Activated naive CD8-positive, alpha-beta T cell treated with anti-CD3 and anti-CD28 coated beads, Interleukin-2, amount 10 ng/mL, durations not matched to agents 7 days and 5 days (primary cell): ENCODE data around the gene SENP6. TPM values are rescaled to one million over a fixed set of nuclear protein-coding genes. Genes with fewer than 3 reads are reported as not detected.
"Not testable (repeated sequence)": the region's sequence is repeated elsewhere in the genome, so short reads cannot be mapped to it uniquely, and the experiment has no call there.

Source experiments
- ATAC-seq: fragments of 150-1000 bp; cut with Tn5 transposase; one replicate; pipeline ENCODE4 v1.10.0; 2021; ENCODE audit warnings: low read depth, moderate library complexity
- POLR2A ChIA-PET: fragments of 350-600 bp; sonication (Branson Sonifier 250); formaldehyde crosslinking; loops from one replicate; lab custom pipeline; 2021; ENCODE audit warnings: antibody characterized with exemption; lab: Charles Lee
- DNase-seq: peaks from one replicate; pipeline ENCODE4 v3.0.0; 2021
- H3K27ac Mint-ChIP-seq: one replicate; pipeline ENCODE4 v1.8.0; 2022; ENCODE audit warnings: mild to moderate bottlenecking, mixed read lengths
- H3K27me3 Mint-ChIP-seq: one replicate; pipeline ENCODE4 v1.8.0; 2022; ENCODE audit warnings: mild to moderate bottlenecking, moderate library complexity, mixed read lengths
- H3K36me3 Mint-ChIP-seq: one replicate; pipeline ENCODE4 v1.8.0; 2021; ENCODE audit warnings: mild to moderate bottlenecking, mixed read lengths
- H3K4me1 Mint-ChIP-seq: one replicate; pipeline ENCODE4 v1.8.0; 2021; ENCODE audit warnings: mixed read lengths
- H3K4me3 Mint-ChIP-seq: one replicate; pipeline ENCODE4 v1.8.0; 2022; ENCODE audit warnings: mild to moderate bottlenecking, moderate library complexity, mixed read lengths
- H3K9me3 Mint-ChIP-seq: one replicate; pipeline ENCODE4 v1.8.0; 2021; ENCODE audit warnings: mixed read lengths
- total RNA-seq, 2 experiments: library from RNA; stranded (reverse); gene quantifications; one replicate each; pipeline ENCODE4 v1.2.3, GENCODE V29; 2021

The SENP6 gene
- total RNA-seq, 2 experiments from 2014 or later: 83.7 to 97.0 TPM

- H3K27ac Mint-ChIP-seq, H3K9me3 Mint-ChIP-seq, ATAC-seq, H3K27me3 Mint-ChIP-seq, DNase-seq, H3K4me1 Mint-ChIP-seq, H3K4me3 Mint-ChIP-seq: not testable (repeated sequence)
- POLR2A ChIA-PET: interaction anchor here (0.8 kb wide), 1 partner anchor 10 kb away, joined by 3 read pairs; no protein-coding TSS in a partner anchor
- peaks cover 20% of the 10 kb centered on the region for H3K36me3 Mint-ChIP-seq
Measured at GRCh38 chr6:75708334-75708733, 106.7 kb downstream of the SENP6 start.

- Mint-ChIP-seq H3K4me3 (no peak overlapping the region), H3K4me1 (peaks cover 3% of the 10 kb centered on the region), H3K36me3 (peaks cover 22% of the 10 kb centered on the region), H3K9me3 (no peaks in the 10 kb centered on the region), H3K27ac (no peak overlapping the region), H3K27me3 (no peaks in the 10 kb centered on the region)
- ATAC-seq (no peak), DNase-seq (no peak)
- POLR2A ChIA-PET: no interaction called here
Measured at GRCh38 chr6:75711173-75711572, 109.5 kb downstream of the SENP6 start.

GRCh38 chr6:75719133-75719532 lies 117.5 kb downstream of the SENP6 start:
- DNase-seq (no peak), ATAC-seq (no peak)
- Mint-ChIP-seq H3K36me3 (peaks cover 9% of the 10 kb centered on the region), H3K9me3 (no peaks in the 10 kb centered on the region), H3K27ac (no peak overlapping the region), H3K27me3 (no peaks in the 10 kb centered on the region), H3K4me3 (no peak overlapping the region), H3K4me1 (no peaks in the 10 kb centered on the region)
- POLR2A ChIA-PET: no interaction called here

- no peak for ATAC-seq
- Mint-ChIP-seq H3K27me3 (no peaks in the 10 kb centered on the region), H3K9me3 (no peaks in the 10 kb centered on the region), H3K4me1 (no peaks in the 10 kb centered on the region), H3K27ac (no peak overlapping the region), H3K4me3 (no peak overlapping the region), H3K36me3 (no peaks in the 10 kb centered on the region)
- POLR2A ChIA-PET: no interaction called here
- DNase-seq: no peak
Measured at GRCh38 chr6:75723382-75723781, 121.7 kb downstream of the SENP6 start.

- POLR2A ChIA-PET: no interaction called here
- no peak overlapping the region for H3K27ac Mint-ChIP-seq
- no peak for ATAC-seq
- peaks cover 5% of the 10 kb centered on the region for H3K27me3 Mint-ChIP-seq
- H3K9me3 Mint-ChIP-seq: no peaks in the 10 kb centered on the region
- no peaks in the 10 kb centered on the region for H3K36me3 Mint-ChIP-seq
- no peak overlapping the region for H3K4me3 Mint-ChIP-seq
- no peaks in the 10 kb centered on the region for H3K4me1 Mint-ChIP-seq
- DNase-seq: no peak
Measured at GRCh38 chr6:75727206-75727605, 125.5 kb downstream of the SENP6 start.

GRCh38 chr6:75731029-75731428 lies 129.3 kb downstream of the SENP6 start:
- H3K27ac Mint-ChIP-seq, H3K9me3 Mint-ChIP-seq, ATAC-seq, H3K4me1 Mint-ChIP-seq, H3K27me3 Mint-ChIP-seq, DNase-seq, H3K4me3 Mint-ChIP-seq, POLR2A ChIA-PET, H3K36me3 Mint-ChIP-seq: not testable (repeated sequence)

GRCh38 chr6:75735491-75736186 lies 134.0 kb downstream of the SENP6 start:
- DNase-seq: no peak
- no peak for ATAC-seq
- peaks cover 12% of the 10 kb centered on the region for H3K27me3 Mint-ChIP-seq
- no peak overlapping the region for H3K4me3 Mint-ChIP-seq
- H3K27ac Mint-ChIP-seq: no peak overlapping the region
- no peaks in the 10 kb centered on the region for H3K9me3 Mint-ChIP-seq
- no peaks in the 10 kb centered on the region for H3K36me3 Mint-ChIP-seq
- no peaks in the 10 kb centered on the region for H3K4me1 Mint-ChIP-seq
- POLR2A ChIA-PET: no interaction called here

- peaks cover 7% of the 10 kb centered on the region for H3K4me1 Mint-ChIP-seq
- POLR2A ChIA-PET: no interaction called here
- ATAC-seq: no peak
- no peak overlapping the region for H3K4me3 Mint-ChIP-seq
- no peaks in the 10 kb centered on the region for H3K9me3 Mint-ChIP-seq
- H3K36me3 Mint-ChIP-seq: no peaks in the 10 kb centered on the region
- H3K27ac Mint-ChIP-seq: no peak overlapping the region
- peaks cover 43% of the 10 kb centered on the region for H3K27me3 Mint-ChIP-seq
- DNase-seq: no peak
Measured at GRCh38 chr6:75743971-75744370, 142.3 kb downstream of the SENP6 start.

GRCh38 chr6:75745404-75745803 lies 143.7 kb downstream of the SENP6 start:
- POLR2A ChIA-PET: no interaction called here
- Mint-ChIP-seq H3K4me3 (no peak overlapping the region), H3K27ac (no peak overlapping the region), H3K9me3 (no peaks in the 10 kb centered on the region), H3K4me1 (peaks cover 14% of the 10 kb centered on the region), H3K36me3 (no peaks in the 10 kb centered on the region), H3K27me3 (peaks cover 47% of the 10 kb centered on the region)
- DNase-seq (no peak), ATAC-seq (no peak)

GRCh38 chr6:75746221-75746620 lies 144.5 kb downstream of the SENP6 start:
- peaks cover 53% of the 10 kb centered on the region for H3K27me3 Mint-ChIP-seq
- ATAC-seq: no peak
- no peak overlapping the region for H3K27ac Mint-ChIP-seq
- no peak for DNase-seq
- no peaks in the 10 kb centered on the region for H3K9me3 Mint-ChIP-seq
- peaks cover 14% of the 10 kb centered on the region for H3K4me1 Mint-ChIP-seq
- H3K4me3 Mint-ChIP-seq: no peak overlapping the region
- POLR2A ChIA-PET: no interaction called here
- no peaks in the 10 kb centered on the region for H3K36me3 Mint-ChIP-seq

- Mint-ChIP-seq H3K27ac (no peak overlapping the region), H3K4me3 (peak overlapping the region; percentile 5), H3K4me1 (peaks cover 14% of the 10 kb centered on the region), H3K36me3 (no peaks in the 10 kb centered on the region), H3K9me3 (no peaks in the 10 kb centered on the region), H3K27me3 (peaks cover 59% of the 10 kb centered on the region)
- POLR2A ChIA-PET: no interaction called here
- ATAC-seq: no peak
- no peak for DNase-seq
Measured at GRCh38 chr6:75747152-75747992, 145.7 kb downstream of the SENP6 start.

GRCh38 chr6:75748003-75748742 lies 146.5 kb downstream of the SENP6 start:
- Mint-ChIP-seq H3K36me3 (no peaks in the 10 kb centered on the region), H3K4me1 (peaks cover 14% of the 10 kb centered on the region), H3K9me3 (no peaks in the 10 kb centered on the region), H3K27ac (no peak overlapping the region), H3K27me3 (peaks cover 62% of the 10 kb centered on the region), H3K4me3 (peak overlapping the region; percentile 84)
- no peak for ATAC-seq
- DNase-seq: no peak
- POLR2A ChIA-PET: no interaction called here

GRCh38 chr6:75748743-75749538 lies 147.3 kb downstream of the SENP6 start, which contains the start of gene MYO6:
Gene MYO6, plus strand, starts transcription at chr6:75749239. Its CDS starts 68,309 bp downstream, at chr6:75817548.
- POLR2A ChIA-PET: no interaction called here
- peak; percentile 71 for DNase-seq
- Mint-ChIP-seq H3K4me3 (peak within 1 kb of the TSS; percentile 92), H3K4me1 (peaks cover 14% of the 10 kb centered on the region), H3K27me3 (peaks cover 62% of the 10 kb centered on the region), H3K9me3 (no peaks in the 10 kb centered on the region), H3K36me3 (no peaks in the 10 kb centered on the region), H3K27ac (peak within 1 kb of the TSS; percentile 16)
- ATAC-seq: peak; percentile 87
